Pancreas (tissue), 10 donors: ENCODE measurements around the gene GPS1. TPM values are rescaled to one million over a fixed set of nuclear protein-coding genes. Genes with fewer than 3 reads are reported as not detected.

ENCODE experiments used
- ATAC-seq, 4 donors: fragments of 200-7000 bp; cut with Tn5 transposase; one replicate each; pipeline versions ENCODE4 v1.8.0 to v1.9.1; 2020; ENCODE audit warnings: mild to moderate bottlenecking in 4 of 4, moderate library complexity in 4 of 4
- DNase-seq, 6 donors: peaks; one replicate each; pipeline ENCODE4 v3.0.0-alpha.2; 2020
- FAIRE-seq: peaks from 2 replicates; lab custom pipeline; 2012; peaks lifted over from hg19 to GRCh38; lab: Jason Lieb, UNC
- H3K27ac ChIP-seq, 4 donors: fragments of 200-600 bp; sonication (generic); 1 replicate in 3 of 4; 2 replicates in 1 of 4; pipeline versions ENCODE4 v1.5.0 to v1.8.0; 2020
- H3K27me3 ChIP-seq, 4 donors: fragments of 200-600 bp; one replicate each; pipeline ENCODE4 v1.8.0; 2021
- H3K36me3 ChIP-seq, 3 donors: fragments of 200-600 bp; sonication (generic) in 1 of 3; one replicate each; pipeline versions ENCODE4 v1.5.0 to v1.8.0; 2020 to 2021
- H3K4me1 ChIP-seq, 3 donors: fragments of 200-600 bp; one replicate each; pipeline ENCODE4 v1.8.0; 2021
- H3K4me3 ChIP-seq, 4 donors: fragments of 200-600 bp; sonication (generic) in 2 of 4; one replicate each; pipeline versions ENCODE4 v1.5.0 to v1.8.0; 2020 to 2021
- H3K9me3 ChIP-seq, 4 donors: fragments of 200-600 bp; one replicate each; pipeline ENCODE4 v1.8.0; 2021
- CTCF ChIP-seq, 4 donors: fragments of 200-600 bp; sonication (generic) in 3 of 4; IDR thresholded peaks; one replicate each; pipeline versions ENCODE4 v1.5.0 to v1.8.0; 2021; ENCODE audit warnings: antibody characterized with exemption in 4 of 4
- WGBS, 2 donors: extraction: QIAGEN DNeasy Blood & Tissue Kit; methylation state at CpG; one replicate each; pipeline ENCODE4 v1.1.7; 2013; 5-methylcytosine and 5-hydroxymethylcytosine counted together
- intact Hi-C, 3 donors: fragments of 100-400 bp; cut with DNase I; formaldehyde crosslinking; loops; one replicate each; pipeline versions ENCODE4 v1.11.1 to v1.14.2; 2022
- polyA plus RNA-seq, 2 donors: library from polyadenylated mRNA; stranded (reverse); fragments of 200-250 nt; gene quantifications; one replicate each; pipeline ENCODE4 v1.2.3, GENCODE V29; 2013
- total RNA-seq, 6 donors: library from RNA; stranded (reverse); fragmentation: NEBNext Ultra II Directional in 4 of 6; extraction: Animal tissue kit (Norgen Biotek cat#: 25700) in 4 of 6; gene quantifications; one replicate each; pipeline versions ENCODE4 v1.2.1 to v1.2.4, GENCODE V29; 2021 to 2023
- donor health status: healthy with polysubstance abuse.
- donor health status: DM: no; HTN: no; CAD: no; lungs with moderate emphysema.
- donor health status: DM: no; HTN: no; CAD: no.
- donor health status: control.
- donor health status: control.
- donor health status: Bipolar disorder and iron deficiency.
- donor health status: DM: yes; HTN: yes; CAD: no.
- donor health status: DM: no; HTN: no; CAD: no.
- donor health status: DM: no; HTN: no; CAD: no.
- donor health status: DM: yes; HTN: yes; CAD: no.

GPS1 gene
- total and polyA plus RNA-seq, 8 donors: 43.0 to 149 (median 53.3) TPM

GRCh38 chr17:82087961-82088837 is 36.5 kb downstream of the GPS1 start:
- Histone ChIP-seq H3K9me3 (no peaks in the 10 kb centered on the region), H3K27me3 (no peaks in the 10 kb centered on the region), H3K4me1 (no peaks in the 10 kb centered on the region), H3K36me3 (peaks cover 3 to 61% (median 41%) of the 10 kb centered on the region in 3 donors), H3K4me3 (no peak overlapping the region), H3K27ac (no peak overlapping the region)
- intact Hi-C loops: no loop called here
- no peak for TF ChIP-seq CTCF (IDR thresholded peaks at IDR 0.05)
- FAIRE-seq (no peak), DNase-seq (peak in 2 of 6 donors; percentile 22 to 76), ATAC-seq (no peak)
- WGBS, 2 donors: 96 to 98% methylated on average over 44 to 48 of the region's 48 CpGs

GRCh38 chr17:82088838-82089722 is 37.4 kb downstream of the GPS1 start:
- intact Hi-C loops: no loop called here

GRCh38 chr17:82089723-82090548 is 38.2 kb downstream of the GPS1 start:
- Histone ChIP-seq H3K4me3 (no peak overlapping the region), H3K27me3 (no peaks in the 10 kb centered on the region), H3K9me3 (no peaks in the 10 kb centered on the region), H3K27ac (no peak overlapping the region), H3K36me3 (peaks cover 5 to 58% (median 37%) of the 10 kb centered on the region in 3 donors), H3K4me1 (no peaks in the 10 kb centered on the region)
- DNase-seq: peak in 2 of 6 donors; percentile 24 to 75
- TF ChIP-seq CTCF (IDR thresholded peaks at IDR 0.05): no peak
- 92 to 95% methylated on average over 29 of the region's 29 CpGs for WGBS, 2 donors
- intact Hi-C loops: no loop called here
- FAIRE-seq: no peak
- no peak for ATAC-seq

More at GRCh38 chr17:82088838-82089722, 37.4 kb downstream of the GPS1 start:
- DNase-seq (peak in 2 of 6 donors; percentile 25 to 66), ATAC-seq (no peak), FAIRE-seq (no peak)
- peaks cover 5 to 59% (median 42%) of the 10 kb centered on the region in 3 donors for H3K36me3 ChIP-seq
- no peak overlapping the region for H3K27ac ChIP-seq
- WGBS, 2 donors: 93 to 95% methylated on average over 45 to 47 of the region's 47 CpGs
- H3K4me1 ChIP-seq: no peaks in the 10 kb centered on the region
- H3K9me3 ChIP-seq: no peaks in the 10 kb centered on the region
- TF ChIP-seq CTCF (IDR thresholded peaks at IDR 0.05): no peak
- no peaks in the 10 kb centered on the region for H3K27me3 ChIP-seq
- no peak overlapping the region for H3K4me3 ChIP-seq

GRCh38 chr17:82090549-82091263 is 39.0 kb downstream of the GPS1 start:
- WGBS, 2 donors: 94 to 96% methylated on average over 29 of the region's 29 CpGs
- ATAC-seq: no peak
- H3K27ac ChIP-seq: no peak overlapping the region
- H3K36me3 ChIP-seq: peaks cover 5 to 57% (median 34%) of the 10 kb centered on the region in 3 donors
- intact Hi-C loops: no loop called here
- no peak for FAIRE-seq
- TF ChIP-seq CTCF (IDR thresholded peaks at IDR 0.05): no peak
- H3K9me3 ChIP-seq: no peaks in the 10 kb centered on the region
- no peaks in the 10 kb centered on the region for H3K4me1 ChIP-seq
- no peak overlapping the region for H3K4me3 ChIP-seq
- peak in 1 of 6 donors; percentile 61 for DNase-seq
- H3K27me3 ChIP-seq: no peaks in the 10 kb centered on the region
